Lower leg skin (tissue), 4 donors: ENCODE data around the gene FHOD3. TPM values are rescaled to one million over a fixed set of nuclear protein-coding genes. Genes with fewer than 3 reads are reported as not detected.

Experiments used
- DNase-seq, 2 donors: peaks; one replicate each; pipeline ENCODE4 v3.0.0-alpha.2; 2019; ENCODE audit warnings: low spot score in 2 of 2
- H3K4me3 ChIP-seq: fragments of 200-600 bp; sonication (generic); 2 replicates; pipeline ENCODE4 v1.5.1; 2017; ENCODE audit warnings: mild to moderate bottlenecking, low read depth; ENCODE audit not compliant: poor library complexity, severe bottlenecking
- POLR2A ChIP-seq, 2 donors: fragments of 450-650 bp; IDR thresholded peaks; one replicate each; pipeline ENCODE4 v1.6.1; 2016 to 2017; ENCODE audit warnings: antibody characterized with exemption in 2 of 2, mild to moderate bottlenecking in 1 of 2, moderate library complexity in 1 of 2
- WGBS, 2 donors: methylation state at CpG; one replicate each; pipeline ENCODE4 v1.1.5; 2018; 5-methylcytosine and 5-hydroxymethylcytosine counted together
- intact Hi-C: fragments of 100-400 bp; cut with DNase I; formaldehyde crosslinking; loops from one replicate; pipeline ENCODE4 v1.15.0; 2023; ENCODE audit warnings: low total_unique reads
- total RNA-seq, 4 donors: library from RNA; depleted of rRNA; stranded (reverse); fragments of >200 nt; gene quantifications; one replicate each; pipeline ENCODE4 v1.1.0, GENCODE V29; 2016
- TF ChIP-seq, protein P1 (sequence below), 3 donors: fragments of 450-650 bp; IDR thresholded peaks; one replicate each; pipeline ENCODE4 v1.5.1; 2016; ENCODE audit warnings: antibody characterized with exemption in 3 of 3, mild to moderate bottlenecking in 3 of 3, moderate library complexity in 2 of 3

FHOD3 gene
- total RNA-seq, 4 donors from 2014 or later = 5.3 to 15.1 (median 7.8) TPM

DNA sequence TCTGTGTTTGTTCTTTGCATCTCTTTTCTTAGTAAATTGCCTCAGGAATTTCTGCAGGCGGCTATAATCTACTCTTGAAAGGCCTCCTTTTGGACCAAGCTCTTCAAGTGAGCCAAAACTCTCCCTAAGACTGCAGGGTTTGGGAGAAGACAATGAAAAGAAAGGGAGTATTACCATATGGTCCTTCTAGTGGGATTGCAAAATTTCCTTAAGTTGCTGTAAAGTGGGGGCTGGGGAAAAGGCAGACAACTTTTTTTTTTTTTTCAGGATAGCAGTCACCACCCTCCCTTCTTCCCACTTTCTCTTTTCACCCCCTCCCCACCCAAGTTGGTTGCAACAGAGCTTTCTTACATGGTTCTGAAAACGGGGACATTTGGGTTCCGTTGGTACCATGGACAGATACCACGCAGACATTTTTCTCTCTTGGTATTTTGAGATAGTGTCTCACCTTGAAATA is 183.7 kb downstream of the FHOD3 start:
- TF ChIP-seq, protein P1, sequence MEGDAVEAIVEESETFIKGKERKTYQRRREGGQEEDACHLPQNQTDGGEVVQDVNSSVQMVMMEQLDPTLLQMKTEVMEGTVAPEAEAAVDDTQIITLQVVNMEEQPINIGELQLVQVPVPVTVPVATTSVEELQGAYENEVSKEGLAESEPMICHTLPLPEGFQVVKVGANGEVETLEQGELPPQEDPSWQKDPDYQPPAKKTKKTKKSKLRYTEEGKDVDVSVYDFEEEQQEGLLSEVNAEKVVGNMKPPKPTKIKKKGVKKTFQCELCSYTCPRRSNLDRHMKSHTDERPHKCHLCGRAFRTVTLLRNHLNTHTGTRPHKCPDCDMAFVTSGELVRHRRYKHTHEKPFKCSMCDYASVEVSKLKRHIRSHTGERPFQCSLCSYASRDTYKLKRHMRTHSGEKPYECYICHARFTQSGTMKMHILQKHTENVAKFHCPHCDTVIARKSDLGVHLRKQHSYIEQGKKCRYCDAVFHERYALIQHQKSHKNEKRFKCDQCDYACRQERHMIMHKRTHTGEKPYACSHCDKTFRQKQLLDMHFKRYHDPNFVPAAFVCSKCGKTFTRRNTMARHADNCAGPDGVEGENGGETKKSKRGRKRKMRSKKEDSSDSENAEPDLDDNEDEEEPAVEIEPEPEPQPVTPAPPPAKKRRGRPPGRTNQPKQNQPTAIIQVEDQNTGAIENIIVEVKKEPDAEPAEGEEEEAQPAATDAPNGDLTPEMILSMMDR (IDR thresholded peaks at IDR 0.05) = no peak
- no peak for TF ChIP-seq POLR2A (IDR thresholded peaks at IDR 0.05)
- 46 to 71% methylated on average over 4 of the region's 4 CpGs for WGBS, 2 donors

DNA sequence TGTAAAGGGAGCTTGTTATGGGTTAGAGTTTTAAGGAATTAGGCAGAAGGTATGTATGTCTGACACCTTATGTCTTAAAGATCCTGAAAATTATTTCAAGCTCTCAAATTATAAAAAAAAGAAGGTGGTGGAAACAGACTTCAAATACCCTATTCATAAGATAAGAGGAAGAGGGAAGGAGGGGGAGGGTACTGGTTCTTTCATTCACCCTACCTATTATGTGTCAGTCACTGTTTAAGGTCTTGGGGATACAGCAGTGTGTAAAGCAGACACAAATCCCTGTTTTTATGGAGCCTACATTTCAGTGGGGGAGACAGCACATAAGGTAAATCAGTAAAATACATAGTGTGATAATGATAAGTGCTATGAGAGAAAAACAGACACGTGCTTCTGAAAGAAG is 184.4 kb downstream of the FHOD3 start:
- intact Hi-C loops = no loop called here
- no peak overlapping the region for H3K4me3 ChIP-seq
- TF ChIP-seq, protein P1 (IDR thresholded peaks at IDR 0.05) = no peak
- TF ChIP-seq POLR2A (IDR thresholded peaks at IDR 0.05) = no peak
- DNase-seq = no peak
- 83% methylated on average over 1 of the region's 1 CpG for WGBS, 2 donors

More for the DNA sequence above, 183.7 kb downstream of the FHOD3 start:
- no peak for DNase-seq
- no peak overlapping the region for H3K4me3 ChIP-seq
- intact Hi-C loops = no loop called here

DNA sequence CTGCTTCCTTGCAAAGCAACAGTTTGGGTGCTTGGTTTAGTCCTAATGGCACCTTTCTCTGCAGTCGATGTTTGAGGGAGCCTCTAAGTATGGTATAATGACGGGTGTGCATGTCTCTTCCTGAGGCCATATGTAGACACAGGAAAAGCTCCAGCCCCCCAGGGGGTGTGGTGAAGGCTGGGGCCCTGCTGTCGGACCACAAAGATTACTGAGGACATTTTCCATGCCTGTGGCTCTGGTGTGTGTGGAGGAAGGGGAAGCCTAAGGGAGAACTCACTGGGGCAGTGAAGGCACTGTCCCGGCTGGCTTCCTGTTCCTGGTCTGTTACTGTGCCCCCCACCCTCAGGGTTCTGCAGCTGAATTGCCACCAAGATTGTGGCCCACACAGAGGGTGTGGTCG is 187.1 kb downstream of the FHOD3 start:
- WGBS, 2 donors = 77 to 85% methylated on average over 5 of the region's 5 CpGs
- no peak overlapping the region for H3K4me3 ChIP-seq
- no peak for DNase-seq
- no peak for TF ChIP-seq POLR2A (IDR thresholded peaks at IDR 0.05)
- TF ChIP-seq, protein P1 (IDR thresholded peaks at IDR 0.05) = no peak
- intact Hi-C loops = no loop called here

DNA sequence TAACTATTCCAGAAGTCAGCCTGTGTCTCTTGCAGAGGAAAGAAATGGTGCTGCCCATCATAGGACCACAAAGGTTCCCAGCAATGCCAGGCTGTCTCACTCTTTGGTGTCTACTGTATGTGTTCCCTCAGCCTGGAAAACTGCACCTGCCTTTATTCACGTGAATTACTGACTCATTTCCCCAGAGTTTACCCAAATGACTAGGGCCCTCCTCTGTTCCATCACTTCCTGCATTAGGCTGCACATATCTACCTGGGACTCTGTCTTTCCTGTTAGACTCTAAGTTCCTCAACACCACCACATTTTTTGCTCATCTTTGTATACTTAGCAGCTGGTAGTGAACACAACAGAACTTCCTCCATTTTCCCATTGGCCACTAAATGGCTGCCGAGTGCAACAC is 188.3 kb downstream of the FHOD3 start:
- TF ChIP-seq, protein P1 (IDR thresholded peaks at IDR 0.05) = no peak
- TF ChIP-seq POLR2A (IDR thresholded peaks at IDR 0.05) = no peak
- DNase-seq = no peak
- WGBS, 2 donors = 79 to 96% methylated on average over 2 of the region's 2 CpGs
- H3K4me3 ChIP-seq = no peak overlapping the region
- intact Hi-C loops = no loop called here

DNA sequence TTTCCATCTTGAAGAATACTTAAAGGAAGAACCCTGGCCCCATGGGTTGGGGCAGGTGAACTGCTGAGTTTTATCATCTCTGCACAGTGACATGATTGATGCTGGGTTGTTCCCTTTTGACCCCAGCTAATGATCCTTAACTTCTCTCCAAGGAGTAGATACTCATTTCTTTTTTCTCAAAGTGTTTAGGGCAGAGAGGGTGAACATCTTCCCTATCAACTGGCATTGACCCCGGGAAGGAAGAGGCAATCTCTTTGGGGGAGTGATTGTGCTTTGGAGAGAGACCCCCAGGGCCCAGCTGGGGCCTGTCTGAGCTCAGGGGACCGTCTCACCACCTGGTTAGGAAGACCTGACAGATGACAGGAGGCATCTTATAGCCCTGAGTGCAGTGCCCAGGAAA is 190.6 kb downstream of the FHOD3 start:
- intact Hi-C loops = no loop called here
- H3K4me3 ChIP-seq = no peak overlapping the region
- TF ChIP-seq POLR2A (IDR thresholded peaks at IDR 0.05) = no peak
- TF ChIP-seq, protein P1 (IDR thresholded peaks at IDR 0.05) = no peak
- WGBS, 2 donors = 60 to 71% methylated on average over 2 of the region's 2 CpGs
- no peak for DNase-seq

DNA sequence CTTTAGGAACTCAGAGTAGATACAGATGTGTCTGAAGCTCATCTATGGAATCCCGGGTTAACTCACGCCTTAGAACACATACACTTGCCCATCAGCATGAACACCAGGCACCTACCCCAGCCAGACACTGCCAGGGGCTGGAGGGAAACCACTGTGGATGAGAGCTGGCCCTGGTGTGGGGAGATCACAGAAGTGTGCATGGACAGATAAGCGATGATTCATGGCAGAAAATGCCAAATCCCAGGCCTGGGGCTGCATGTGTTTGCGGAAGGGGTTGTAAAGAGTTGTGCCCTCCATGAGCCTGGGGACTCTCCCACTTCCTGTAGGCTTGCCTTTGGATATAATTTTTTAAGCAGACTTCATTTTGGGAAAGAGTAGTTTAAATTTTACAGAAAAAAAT is 193.4 kb downstream of the FHOD3 start:
- no peak for DNase-seq
- intact Hi-C loops = no loop called here
- 93 to 99% methylated on average over 4 of the region's 4 CpGs for WGBS, 2 donors
- H3K4me3 ChIP-seq = no peak overlapping the region
- TF ChIP-seq, protein P1 (IDR thresholded peaks at IDR 0.05) = no peak
- TF ChIP-seq POLR2A (IDR thresholded peaks at IDR 0.05) = no peak
